HG02938 (cell line): ENCODE results near the gene HS2ST1.

ENCODE experiments used
- ATAC-seq: cut with Tn5 transposase; IDR thresholded peaks from one replicate; pipeline ENCODE4 v1.9.1; 2021; ENCODE audit warnings: mild to moderate bottlenecking, moderate library complexity; ENCODE audit not compliant: unreplicated experiment

HS2ST1 gene

DNA sequence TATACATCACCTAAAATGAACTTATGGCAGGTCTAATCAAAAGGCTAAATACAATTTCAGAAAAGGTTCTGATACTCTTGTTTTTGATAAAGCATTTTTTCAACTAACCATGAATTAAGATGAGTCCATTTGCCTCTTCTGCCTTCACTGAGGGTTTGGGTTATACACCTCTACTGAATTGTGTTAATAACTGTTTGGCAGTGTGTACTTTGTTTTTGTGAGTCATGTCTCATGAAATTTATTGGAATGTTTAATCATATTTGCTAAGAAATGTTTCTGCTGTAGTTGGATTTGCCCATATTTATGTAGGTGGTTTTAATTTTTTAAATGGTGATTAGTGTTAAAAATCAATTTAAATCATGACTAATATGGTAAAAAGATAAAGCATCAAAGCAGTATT is 190.5 kb downstream of the HS2ST1 start:
- no peak for ATAC-seq

DNA sequence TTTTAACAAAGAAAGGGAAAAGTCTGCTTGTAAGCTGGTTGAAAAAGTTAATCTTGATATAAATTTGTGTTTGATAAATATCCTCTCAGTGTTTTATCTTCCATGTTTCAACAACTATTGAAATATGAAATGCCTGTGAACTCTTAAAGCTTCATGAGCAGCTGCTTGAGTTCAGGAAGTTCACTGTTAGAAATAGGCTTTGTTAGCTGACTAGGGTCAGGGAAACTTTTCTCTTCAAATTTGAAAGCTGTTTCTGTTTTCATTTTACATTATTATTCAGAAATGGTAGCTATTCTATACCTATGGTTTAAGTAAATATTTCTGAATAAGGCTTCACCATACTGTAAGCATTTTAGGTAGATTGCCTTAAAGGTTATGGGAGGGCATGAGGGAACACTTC is 191.7 kb downstream of the HS2ST1 start:
- ATAC-seq = no peak

DNA sequence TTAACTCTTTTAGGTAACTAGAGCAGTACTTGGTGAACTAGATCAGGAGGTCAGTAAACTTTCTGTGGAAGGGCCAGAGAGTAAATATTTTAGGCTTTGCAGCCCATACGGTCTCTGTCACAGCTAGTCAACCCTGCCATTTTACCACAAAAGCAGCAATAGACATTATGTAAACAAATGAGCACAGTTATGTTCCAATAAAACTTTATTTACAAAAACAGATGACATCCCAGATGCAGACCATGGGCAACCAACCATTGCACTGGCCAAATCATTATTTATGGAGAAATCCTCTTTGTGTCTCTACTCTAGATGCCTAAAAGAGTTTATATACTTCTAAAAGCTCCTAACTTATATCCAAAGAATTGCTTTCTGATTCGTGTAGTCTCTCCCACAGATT is 192.4 kb downstream of the HS2ST1 start:
- ATAC-seq = no peak

DNA sequence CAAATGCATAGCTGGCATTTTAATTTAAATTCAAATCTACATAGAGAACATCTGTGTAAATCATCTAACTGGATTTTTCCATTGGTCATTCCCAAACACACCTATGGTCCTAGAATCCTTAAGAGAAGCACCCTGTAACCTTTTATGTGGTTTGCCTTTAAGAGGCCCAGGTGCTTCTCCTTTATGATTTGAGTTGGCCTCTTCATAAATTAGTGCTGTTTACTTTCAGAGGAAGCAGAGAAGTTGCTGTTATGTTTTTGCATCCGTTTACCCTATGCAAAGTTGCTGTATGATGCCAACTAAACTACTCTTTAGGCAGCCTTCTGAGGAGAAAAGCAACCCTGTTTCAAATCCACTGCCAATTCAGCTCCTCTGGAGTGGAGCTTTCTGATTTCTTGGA is 193.8 kb downstream of the HS2ST1 start:
- ATAC-seq = no peak

DNA sequence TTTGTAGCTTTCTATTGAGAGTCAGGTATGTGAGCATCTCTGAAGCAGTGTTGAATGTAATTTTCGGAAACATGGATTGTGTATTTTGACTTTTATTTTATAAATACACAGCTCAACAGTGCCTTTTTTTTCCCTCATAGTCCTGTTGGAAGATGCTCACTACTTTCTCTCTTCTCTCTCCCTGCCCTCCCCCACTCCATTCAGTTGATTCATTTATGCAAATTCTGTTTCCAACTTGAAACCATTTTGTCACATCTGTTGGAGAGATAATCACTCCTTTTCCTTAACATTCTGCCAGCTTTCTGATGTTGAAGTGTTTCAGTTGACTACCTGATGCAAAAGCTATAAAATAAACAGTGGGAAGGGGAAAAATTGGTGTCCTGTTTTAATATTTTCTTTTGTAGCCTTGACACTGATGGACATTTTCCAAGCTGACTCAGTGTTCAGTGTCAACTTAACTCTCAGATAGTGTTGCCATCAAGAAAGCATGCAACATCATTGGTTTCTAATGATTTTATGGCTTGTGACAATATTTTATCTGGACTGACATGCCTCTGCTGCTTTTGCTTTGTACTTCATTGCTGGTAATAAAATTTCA is 194.5 kb downstream of the HS2ST1 start:
- ATAC-seq = no peak

DNA sequence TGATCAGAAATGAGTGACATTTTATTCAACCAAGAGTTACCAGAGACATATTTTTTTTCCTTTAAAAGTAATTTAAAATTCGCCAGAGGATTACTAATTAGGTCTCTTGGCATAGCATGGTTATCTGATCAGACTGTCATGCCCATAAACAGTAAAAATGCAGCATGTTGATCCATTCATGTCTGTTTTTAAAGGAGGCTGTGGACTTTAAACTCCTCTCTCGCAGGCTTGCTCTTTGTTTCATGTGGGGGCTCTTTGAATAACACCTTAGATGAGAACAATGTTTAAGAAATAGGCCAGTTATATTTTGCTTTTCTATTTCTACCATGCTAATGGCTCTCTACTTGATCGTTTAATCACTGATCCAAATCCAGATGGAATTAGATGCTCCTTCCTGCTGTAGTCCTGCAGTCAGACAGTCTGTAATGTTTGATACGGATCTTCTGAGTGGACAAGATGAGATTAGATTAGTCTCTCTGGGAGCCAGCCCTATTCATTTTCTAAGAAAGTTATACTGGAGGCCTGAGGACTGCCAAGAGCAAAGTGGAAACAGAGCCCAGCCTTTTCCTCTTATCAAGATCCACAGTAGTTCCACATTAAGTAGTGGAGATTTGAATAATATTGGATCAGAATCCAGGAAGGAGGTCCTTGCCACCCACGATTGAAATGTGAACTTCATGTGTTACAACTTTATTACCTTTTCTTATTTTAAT is 197.4 kb downstream of the HS2ST1 start:
- ATAC-seq = no peak

DNA sequence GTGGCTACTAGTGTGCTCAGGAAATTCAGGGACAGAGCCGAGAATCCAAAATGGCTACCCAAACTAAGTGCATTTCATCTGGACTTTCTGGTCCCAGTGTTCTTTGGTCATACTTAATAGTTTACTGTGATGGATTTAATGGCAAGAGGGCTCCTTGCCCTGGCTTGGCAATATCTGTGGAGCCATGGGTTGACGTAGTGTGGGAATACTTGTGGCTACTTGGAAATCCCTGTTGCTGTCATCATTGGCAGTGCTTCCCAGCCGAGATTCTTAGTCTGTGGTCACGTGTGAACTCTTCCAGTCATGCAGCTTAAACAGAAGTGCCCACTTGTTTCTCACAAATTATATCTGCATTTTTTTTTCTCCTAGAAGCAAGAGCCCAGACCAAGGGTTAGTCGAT is 198.9 kb downstream of the HS2ST1 start:
- no peak for ATAC-seq

DNA sequence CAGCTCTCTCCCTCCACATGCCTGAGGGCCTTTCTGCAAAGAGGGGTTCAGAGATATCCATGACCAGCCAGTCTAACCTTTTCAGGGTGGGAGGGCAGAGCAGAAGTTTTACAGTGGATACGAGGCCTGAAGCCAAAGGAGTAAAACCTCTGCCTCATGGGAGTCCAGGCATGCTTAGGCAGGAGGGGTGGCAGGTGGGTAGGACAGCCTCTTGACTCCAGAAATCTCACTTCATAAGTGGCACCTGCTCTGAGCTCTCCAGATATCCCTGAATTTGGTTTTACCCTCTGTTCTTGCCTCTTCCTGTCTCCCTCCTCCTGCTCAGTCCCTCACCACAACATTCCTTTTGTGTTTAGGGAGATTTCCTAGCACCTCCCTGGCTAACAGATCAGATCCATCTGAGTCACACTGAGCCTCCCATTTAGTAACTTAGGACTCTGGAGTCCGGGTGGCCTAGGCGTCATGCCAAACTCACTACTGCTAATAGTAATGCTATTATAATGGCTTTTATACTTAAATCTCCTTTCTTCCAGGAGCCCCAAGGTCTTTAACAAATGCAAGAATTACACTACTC is 201.0 kb downstream of the HS2ST1 start:
- no peak for ATAC-seq

DNA sequence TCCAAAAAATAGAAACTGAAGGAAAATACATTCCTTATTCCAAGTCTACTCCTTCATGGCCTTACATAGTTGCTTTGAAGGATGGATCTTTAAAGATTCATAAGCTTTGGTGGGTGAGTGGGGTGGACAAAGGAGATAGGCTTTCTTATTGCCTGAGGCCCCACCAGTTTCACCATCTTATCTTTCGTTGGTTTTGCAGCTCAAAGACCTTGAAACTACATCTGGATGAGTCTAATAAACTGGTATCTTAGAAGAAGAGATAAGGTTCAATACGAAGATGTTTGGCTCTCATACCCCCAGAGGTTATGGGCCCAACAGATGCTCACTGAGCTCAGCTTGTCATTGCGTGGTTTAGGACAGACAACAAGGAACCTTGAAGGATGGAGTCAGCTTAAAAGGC is 201.5 kb downstream of the HS2ST1 start:
- no peak for ATAC-seq

DNA sequence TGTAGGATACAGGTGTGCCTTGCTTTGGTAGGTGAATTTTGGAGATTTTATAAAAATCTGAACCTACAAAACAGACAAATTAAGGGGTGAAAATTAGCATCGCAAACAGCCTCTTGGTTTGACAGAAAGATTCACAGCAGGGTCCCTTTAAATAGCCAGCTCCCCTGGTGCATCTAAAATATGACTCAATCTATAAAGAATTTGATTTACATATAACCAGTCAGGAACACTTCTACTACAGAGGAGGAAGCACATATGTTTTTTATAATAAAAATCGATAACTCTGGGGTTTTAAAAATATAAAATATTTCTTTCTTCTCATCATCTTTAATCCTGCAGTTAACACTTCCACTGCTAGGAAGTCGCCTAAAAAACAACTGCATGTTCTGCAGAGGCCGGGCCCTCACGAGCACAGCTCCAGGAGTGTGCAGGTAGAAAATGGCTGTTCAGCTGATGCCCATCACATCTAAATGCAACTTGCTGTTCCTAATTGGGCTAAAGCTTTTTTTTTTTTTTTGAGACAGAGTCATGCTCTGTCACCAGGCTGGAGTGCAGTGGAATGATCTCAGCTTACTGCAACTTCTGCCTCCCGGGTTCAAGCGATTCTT is 203.4 kb downstream of the HS2ST1 start:
- no peak for ATAC-seq

DNA sequence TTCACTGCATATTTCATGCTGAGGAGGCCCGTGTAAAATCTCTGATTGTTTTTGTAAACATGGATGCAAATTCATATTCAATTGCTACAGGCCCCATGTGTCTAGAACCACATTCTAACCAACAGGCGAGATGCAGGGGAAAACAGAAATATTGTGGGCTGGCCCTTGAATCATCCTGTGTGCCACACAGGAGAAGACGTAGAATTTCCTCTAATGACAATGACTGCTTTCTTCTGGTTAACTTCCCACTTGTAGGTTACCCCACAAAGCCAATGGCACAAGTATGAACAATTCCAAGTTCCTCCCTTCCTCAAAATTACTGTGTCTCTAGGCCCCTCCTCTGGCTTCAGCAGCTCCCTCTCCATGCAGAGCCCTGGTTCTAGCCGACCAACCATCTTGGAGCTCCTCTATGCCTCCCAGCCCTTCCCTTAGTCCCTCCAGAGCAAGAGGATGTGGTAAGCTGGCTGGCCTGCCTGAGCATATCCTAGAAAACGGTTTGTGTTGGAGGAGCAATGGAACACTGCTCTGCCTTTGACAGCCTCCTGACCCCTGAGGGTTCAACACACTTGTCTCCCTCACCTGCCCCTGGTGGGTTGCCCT is 205.2 kb downstream of the HS2ST1 start:
- no peak for ATAC-seq

DNA sequence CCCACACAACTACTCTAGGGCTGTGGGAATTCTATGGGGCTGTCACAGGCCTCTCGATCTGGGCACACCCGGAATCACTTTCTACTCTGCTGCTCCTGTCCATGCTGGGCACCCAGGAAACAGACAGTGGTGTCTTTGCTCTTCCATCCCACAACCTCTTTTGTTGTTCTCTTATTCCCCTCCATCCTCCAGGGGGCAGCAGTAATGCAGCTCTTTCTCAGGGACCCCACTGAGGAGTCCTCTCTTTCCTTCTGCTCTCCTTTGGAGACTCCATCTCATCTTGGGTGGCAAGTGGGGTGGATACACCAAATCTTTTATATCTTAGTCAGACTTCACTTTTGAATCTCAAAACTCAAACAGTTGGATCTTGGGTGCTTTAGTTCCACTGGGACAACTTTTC is 206.3 kb downstream of the HS2ST1 start:
- no peak for ATAC-seq

DNA sequence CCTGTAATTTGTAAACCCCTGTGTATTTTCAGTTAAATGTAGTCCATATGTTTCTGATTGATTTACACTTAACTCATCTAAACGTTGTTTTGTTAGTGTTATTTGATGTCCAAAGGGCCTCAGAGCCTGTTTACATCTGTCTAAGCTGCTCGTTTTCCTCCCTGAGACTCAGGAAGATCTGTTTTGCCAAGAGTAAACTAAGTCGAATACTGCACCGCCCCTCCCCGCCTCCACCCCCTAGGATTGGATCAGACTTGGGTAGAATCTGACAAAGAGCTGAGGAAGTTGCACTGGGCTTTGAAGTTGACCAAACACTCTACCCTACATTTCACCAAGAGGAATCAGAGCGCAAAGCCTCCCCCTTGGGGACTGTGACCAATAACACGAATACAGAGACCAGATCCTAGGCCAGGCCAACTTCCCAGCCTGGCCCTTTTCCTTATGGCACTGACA is 207.3 kb downstream of the HS2ST1 start:
- no peak for ATAC-seq

DNA sequence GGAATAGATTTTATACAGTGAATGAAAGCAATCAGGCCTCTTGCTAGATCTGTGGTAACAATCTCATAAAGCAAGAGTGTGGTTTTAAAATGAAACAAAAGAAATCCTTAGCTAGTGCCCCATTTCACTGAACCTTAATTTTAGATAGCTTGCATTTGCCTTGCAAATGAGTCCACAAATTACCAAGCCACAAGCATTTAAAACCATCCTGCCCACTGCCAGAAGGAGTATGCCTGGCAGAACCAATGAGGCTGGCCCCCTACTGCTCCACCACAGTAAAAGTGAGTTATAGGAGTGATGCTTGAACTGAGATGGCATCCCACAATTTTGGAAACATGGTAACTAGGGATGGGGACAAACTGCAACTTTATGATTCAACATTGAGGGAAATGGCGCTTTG is 207.8 kb downstream of the HS2ST1 start:
- no peak for ATAC-seq

DNA sequence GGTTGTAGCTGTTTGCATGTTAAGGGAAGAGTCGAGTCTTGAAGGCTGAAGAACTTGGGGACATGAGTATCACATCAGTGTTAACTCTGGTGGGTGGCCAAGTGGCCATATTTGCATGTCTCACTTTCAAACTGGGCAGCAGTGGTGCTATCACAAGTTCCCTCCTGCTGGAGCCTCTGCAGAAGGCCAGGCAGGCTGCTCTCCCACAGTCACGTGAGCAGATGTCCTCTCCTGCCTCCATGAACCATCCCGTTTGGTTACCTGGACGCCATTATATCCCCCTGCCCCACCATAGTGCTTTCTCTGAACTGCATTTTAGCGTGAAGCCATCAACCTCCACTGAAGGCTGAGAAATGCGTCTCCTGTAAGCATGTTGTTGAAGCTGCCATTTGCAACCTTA is 209.2 kb downstream of the HS2ST1 start:
- no peak for ATAC-seq

DNA sequence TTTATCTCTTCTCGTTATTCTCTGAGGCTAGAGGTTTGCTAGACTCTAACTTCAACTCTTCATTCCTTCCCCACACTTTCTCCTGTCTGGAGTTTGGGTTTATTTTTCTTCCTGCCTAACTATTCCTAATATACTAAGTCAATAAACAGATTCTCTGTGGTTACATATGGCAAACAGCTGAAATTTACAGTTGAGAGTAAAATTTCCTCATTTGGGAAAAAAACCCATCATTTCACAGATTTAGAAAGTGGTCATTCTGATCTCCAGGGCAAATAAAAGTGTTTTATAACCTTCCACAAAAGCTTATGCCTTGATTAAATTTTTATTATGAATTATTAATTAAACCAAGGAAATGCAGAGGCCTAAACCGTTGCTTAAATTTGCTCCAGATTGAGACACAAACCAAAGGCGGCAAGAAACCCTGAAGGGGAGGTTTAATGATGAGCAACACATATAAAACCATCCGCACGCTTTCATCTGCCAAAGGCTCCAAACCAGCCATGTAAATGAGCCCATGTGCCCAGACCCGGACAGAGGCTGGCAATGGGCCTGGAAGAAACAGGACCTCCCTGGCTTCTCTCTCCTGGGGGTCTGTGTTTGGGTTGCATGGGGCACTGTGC is 212.6 kb downstream of the HS2ST1 start:
- ATAC-seq = no peak

DNA sequence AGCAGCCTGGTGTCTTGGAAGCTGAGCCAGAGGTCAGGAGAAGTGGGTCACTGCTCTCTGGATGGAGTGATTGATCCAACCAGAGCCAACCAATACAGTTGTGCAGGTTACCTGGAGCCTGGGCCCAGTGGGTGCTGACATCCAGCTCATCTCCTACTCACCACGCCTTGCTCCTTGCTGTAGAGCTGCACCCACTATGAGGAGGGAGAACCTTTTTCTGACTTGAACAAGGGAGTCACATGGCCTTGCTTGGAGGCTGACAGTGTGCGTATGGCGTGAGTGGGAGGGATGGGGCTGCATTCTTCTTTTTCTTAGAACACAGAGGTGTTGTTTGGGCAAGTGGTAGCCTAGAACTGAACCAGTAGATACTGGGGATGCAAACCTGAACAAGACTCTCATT is 213.1 kb downstream of the HS2ST1 start:
- no peak for ATAC-seq

DNA sequence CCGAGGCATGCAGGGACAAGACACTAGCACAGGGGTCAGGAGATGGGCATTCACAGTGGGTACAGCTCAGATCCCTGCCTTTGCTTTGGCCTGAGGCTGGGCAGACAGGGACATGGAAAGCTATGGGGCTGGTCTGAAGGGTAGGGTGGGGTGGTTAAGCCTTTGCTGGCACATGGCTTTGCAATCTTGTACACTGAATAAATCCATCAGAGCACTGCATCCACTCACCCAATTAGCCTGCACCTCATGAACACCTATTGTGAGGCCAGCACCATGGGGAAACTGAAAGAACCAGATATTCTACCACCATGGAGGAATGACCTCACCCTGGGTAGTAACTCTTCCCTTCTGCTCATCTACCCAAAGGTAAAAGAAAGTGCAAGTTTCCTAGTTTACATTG is 214.6 kb downstream of the HS2ST1 start:
- ATAC-seq = no peak

DNA sequence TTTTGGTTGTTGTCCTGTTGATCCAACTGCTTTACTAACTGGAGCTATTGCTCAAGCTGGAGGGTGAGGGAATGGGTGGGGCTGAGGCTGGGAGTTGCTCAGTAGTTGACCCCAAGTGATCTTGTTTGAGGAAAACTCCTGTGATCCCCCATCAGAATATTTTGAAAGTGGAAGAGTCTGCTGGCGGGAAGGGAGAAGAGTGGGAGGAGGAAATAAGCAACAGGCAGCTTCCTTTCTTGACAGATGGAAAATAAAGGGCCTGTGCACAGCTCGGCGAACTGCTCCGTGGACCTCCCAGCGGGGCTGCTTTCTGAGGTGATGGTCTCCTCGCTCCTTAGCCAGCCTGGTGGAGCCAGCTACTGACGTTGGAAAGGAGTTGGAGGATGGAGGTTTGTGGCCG is 215.2 kb downstream of the HS2ST1 start:
- no peak for ATAC-seq

DNA sequence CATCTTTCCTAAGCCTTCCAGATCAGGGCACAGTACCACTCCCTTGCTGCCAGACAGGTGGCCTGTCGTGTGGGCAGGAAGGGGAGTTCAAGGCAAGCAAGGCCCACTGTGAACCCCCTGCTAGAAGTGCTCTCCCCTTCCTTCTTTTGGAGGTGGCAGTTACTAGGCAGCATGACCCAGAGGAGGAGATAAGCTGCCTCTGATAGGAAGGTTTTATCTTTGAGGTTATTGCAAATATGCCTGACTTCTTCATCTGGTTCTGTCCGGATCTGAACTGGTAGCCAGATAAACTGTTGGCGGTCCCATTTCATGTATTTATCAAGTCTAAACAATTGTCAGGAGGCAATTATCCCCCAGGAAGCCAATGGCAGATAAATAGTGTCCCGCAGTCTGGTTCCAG is 216.0 kb downstream of the HS2ST1 start:
- ATAC-seq = no peak

DNA sequence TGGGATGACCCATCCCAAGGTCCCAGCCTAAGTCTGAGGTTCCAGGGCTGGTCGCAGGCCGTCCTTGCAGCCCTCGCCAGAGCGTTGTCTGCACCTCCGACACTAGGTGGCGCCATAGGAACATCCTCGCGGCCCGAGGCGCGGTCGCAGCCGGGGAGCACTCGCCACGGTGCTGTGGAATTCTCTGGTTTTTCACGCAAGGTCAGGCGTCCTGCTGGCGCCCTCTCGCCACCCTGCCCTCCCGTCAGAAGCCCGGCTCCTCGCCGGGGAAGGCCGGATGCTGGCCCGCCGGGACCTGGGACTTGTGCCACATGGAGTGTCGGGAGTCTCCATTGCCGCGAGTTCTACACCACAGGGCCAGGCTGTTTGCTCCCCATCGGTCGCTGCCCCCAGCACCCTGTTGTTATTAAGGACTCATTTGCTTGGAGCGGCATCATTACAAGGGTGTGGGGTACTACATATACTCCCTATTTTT is 217.4 kb downstream of the HS2ST1 start:
- ATAC-seq = peak; percentile 96
